ENCODE measurements around the gene FOXP3. TPM values are rescaled to one million over a fixed set of nuclear protein-coding genes. Genes with fewer than 3 reads are reported as not detected.

FOXP3 gene, protein sequence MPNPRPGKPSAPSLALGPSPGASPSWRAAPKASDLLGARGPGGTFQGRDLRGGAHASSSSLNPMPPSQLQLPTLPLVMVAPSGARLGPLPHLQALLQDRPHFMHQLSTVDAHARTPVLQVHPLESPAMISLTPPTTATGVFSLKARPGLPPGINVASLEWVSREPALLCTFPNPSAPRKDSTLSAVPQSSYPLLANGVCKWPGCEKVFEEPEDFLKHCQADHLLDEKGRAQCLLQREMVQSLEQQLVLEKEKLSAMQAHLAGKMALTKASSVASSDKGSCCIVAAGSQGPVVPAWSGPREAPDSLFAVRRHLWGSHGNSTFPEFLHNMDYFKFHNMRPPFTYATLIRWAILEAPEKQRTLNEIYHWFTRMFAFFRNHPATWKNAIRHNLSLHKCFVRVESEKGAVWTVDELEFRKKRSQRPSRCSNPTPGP
- total RNA-seq: under 0.01 TPM in 1 of 2 replicates, not detected in the other
- 0.03 TPM in 1 of 2 replicates, not detected in the other for polyA plus RNA-seq
- 0.14 TPM in 1 of 2 replicates, not detected in the other for polyA plus RNA-seq (2012)
- polyA minus RNA-seq (ENCODE audit: low replicate concordance): not detected in 2 replicates

DNA sequence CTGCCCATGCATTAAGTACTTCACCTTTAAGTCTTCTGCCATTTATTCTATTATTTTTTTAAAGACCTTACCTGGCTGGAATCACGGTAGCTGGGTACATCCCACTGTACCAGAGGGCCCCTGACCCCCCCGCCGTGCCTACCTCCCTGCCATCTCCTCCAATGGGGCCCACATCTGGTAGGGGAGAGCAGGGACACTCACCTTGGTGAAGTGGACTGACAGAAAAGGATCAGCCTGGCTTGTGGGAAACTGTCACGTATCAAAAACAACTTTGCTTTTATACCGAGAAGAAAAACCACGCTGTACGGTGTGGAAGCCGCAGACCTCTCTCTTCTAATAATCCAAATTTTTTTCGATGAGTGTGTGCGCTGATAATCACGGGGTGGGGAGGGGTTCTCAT lies at the start of gene FOXP3:
FOXP3 (minus strand) TSS at position 251 of the 400 bp plus-strand sequence. CDS start 6,205 bp downstream, outside the sequence.
- Histone ChIP-seq H3K9me3 (ENCODE audit: control insufficient read depth, insufficient read depth, low read depth, low read length) (no peaks in the 10 kb centered on the region), H3K27me3 (ENCODE audit: control insufficient read depth, insufficient read depth, low read length) (no peaks in the 10 kb centered on the region), H3K27ac (ENCODE audit: insufficient read depth, low read length) (no peak within 1 kb of the TSS), H2AFZ (ENCODE audit: low read length) (no peak within 1 kb of the TSS), H3K4me1 (ENCODE audit: control insufficient read depth, extremely low read depth, insufficient read depth, low read length) (no peaks in the 10 kb centered on the region), H3K36me3 (ENCODE audit: control insufficient read depth, insufficient read depth, low read length) (no peaks in the 10 kb centered on the region), H3K4me2 (ENCODE audit: extremely low read depth, insufficient read depth, low read length) (no peak within 1 kb of the TSS), H3K79me2 (ENCODE audit: control insufficient read depth, insufficient read depth, low read length) (no peaks in the 10 kb centered on the region), H3K4me3 (replicated peaks in 1 of 4; ENCODE audit: control extremely low read depth in 1 of 4, insufficient read depth in 1 of 4, low read depth in 3 of 4, low read length in 4 of 4) (no peak within 1 kb of the TSS), H4K20me1 (ENCODE audit: control insufficient read depth, extremely low read depth, insufficient read depth, low read length) (no peaks in the 10 kb centered on the region), H3K9ac (ENCODE audit: insufficient read depth, low read length) (no peak within 1 kb of the TSS)
- no peak for TF ChIP-seq EZH2 (IDR thresholded peaks at IDR 0.05; ENCODE audit: low read length, missing control alignments)
- TF ChIP-seq, protein P1, sequence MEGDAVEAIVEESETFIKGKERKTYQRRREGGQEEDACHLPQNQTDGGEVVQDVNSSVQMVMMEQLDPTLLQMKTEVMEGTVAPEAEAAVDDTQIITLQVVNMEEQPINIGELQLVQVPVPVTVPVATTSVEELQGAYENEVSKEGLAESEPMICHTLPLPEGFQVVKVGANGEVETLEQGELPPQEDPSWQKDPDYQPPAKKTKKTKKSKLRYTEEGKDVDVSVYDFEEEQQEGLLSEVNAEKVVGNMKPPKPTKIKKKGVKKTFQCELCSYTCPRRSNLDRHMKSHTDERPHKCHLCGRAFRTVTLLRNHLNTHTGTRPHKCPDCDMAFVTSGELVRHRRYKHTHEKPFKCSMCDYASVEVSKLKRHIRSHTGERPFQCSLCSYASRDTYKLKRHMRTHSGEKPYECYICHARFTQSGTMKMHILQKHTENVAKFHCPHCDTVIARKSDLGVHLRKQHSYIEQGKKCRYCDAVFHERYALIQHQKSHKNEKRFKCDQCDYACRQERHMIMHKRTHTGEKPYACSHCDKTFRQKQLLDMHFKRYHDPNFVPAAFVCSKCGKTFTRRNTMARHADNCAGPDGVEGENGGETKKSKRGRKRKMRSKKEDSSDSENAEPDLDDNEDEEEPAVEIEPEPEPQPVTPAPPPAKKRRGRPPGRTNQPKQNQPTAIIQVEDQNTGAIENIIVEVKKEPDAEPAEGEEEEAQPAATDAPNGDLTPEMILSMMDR (conservative IDR thresholded peaks at IDR 0.05 in 1 of 2, IDR thresholded peaks at IDR 0.05 in 1 of 2; ENCODE audit: low read depth in 1 of 2, low read length in 2 of 2): no peak
- DNase-seq (ENCODE audit: low read depth in 2 of 2): no peak

DNA sequence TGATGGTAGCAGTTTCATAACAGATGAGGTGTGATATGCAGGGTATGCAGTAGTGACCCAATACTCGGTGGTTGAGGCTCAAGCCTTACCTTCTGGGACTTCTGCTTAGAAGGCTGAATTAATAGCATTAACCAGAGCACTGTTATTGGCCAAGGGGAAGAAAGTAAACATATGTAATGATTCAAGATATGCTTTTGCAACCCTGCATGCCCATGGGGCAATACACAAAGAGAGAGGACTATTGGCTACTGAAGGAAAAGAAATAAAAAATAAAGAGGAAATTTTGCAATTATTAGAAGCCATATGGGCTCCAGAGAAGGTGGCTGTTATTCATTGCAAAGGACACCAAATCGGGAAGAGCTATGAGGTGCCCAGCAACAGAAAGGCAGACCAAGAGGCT lies 47.7 kb upstream of the FOXP3 start:
- H3K4me3 ChIP-seq (replicated peaks in 1 of 4; ENCODE audit: control extremely low read depth in 1 of 4, insufficient read depth in 1 of 4, low read depth in 3 of 4, low read length in 4 of 4): no peak overlapping the region
- no peak overlapping the region for H3K27ac ChIP-seq (ENCODE audit: insufficient read depth, low read length)

DNA sequence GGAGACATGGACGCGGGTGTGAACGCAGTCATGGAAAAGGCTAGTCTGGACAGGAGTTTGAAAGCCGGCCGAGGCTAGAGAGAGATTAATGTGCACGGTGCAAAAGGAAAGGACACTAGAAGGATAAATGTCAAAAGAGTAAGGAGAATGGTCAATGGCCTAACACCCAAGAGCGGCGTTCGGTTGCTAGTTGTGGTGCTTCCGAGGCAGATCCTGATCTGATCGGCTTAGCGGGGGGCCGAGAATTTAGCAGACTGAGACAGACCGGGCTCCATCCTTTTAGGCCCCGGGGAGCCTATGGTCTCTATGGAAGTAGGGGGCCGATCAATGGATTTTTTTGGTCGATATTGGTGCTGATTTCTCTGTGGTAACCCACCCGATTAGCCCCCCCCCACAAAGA lies 45.9 kb upstream of the FOXP3 start:
- no peaks in the 10 kb centered on the region for H3K79me2 ChIP-seq (ENCODE audit: control insufficient read depth, insufficient read depth, low read length)
- H3K9ac ChIP-seq (ENCODE audit: insufficient read depth, low read length): no peak overlapping the region
- H3K4me1 ChIP-seq (ENCODE audit: control insufficient read depth, extremely low read depth, insufficient read depth, low read length): peaks cover 3% of the 10 kb centered on the region
- TF ChIP-seq, protein P1 (conservative IDR thresholded peaks at IDR 0.05 in 1 of 2, IDR thresholded peaks at IDR 0.05 in 1 of 2; ENCODE audit: low read depth in 1 of 2, low read length in 2 of 2): no peak
- no peak for TF ChIP-seq EZH2 (IDR thresholded peaks at IDR 0.05; ENCODE audit: low read length, missing control alignments)
- H3K27ac ChIP-seq (ENCODE audit: insufficient read depth, low read length): no peak overlapping the region
- no peaks in the 10 kb centered on the region for H3K36me3 ChIP-seq (ENCODE audit: control insufficient read depth, insufficient read depth, low read length)
- DNase-seq (ENCODE audit: low read depth in 2 of 2): no peak
- H2AFZ ChIP-seq (ENCODE audit: low read length): peak overlapping the region; percentile 80
- no peak overlapping the region for H3K4me2 ChIP-seq (ENCODE audit: extremely low read depth, insufficient read depth, low read length)
- no peaks in the 10 kb centered on the region for H3K9me3 ChIP-seq (ENCODE audit: control insufficient read depth, insufficient read depth, low read depth, low read length)
- H3K27me3 ChIP-seq (ENCODE audit: control insufficient read depth, insufficient read depth, low read length): no peaks in the 10 kb centered on the region
- H3K4me3 ChIP-seq (replicated peaks in 1 of 4; ENCODE audit: control extremely low read depth in 1 of 4, insufficient read depth in 1 of 4, low read depth in 3 of 4, low read length in 4 of 4): no peak overlapping the region
- no peaks in the 10 kb centered on the region for H4K20me1 ChIP-seq (ENCODE audit: control insufficient read depth, extremely low read depth, insufficient read depth, low read length)

More for the DNA sequence above, 47.7 kb upstream of the FOXP3 start:
- Histone ChIP-seq H3K4me2 (ENCODE audit: extremely low read depth, insufficient read depth, low read length) (no peak overlapping the region), H2AFZ (ENCODE audit: low read length) (no peak overlapping the region), H3K9ac (ENCODE audit: insufficient read depth, low read length) (no peak overlapping the region), H3K4me1 (ENCODE audit: control insufficient read depth, extremely low read depth, insufficient read depth, low read length) (peaks cover 3% of the 10 kb centered on the region), H3K27me3 (ENCODE audit: control insufficient read depth, insufficient read depth, low read length) (no peaks in the 10 kb centered on the region), H3K9me3 (ENCODE audit: control insufficient read depth, insufficient read depth, low read depth, low read length) (no peaks in the 10 kb centered on the region), H4K20me1 (ENCODE audit: control insufficient read depth, extremely low read depth, insufficient read depth, low read length) (no peaks in the 10 kb centered on the region), H3K36me3 (ENCODE audit: control insufficient read depth, insufficient read depth, low read length) (no peaks in the 10 kb centered on the region), H3K79me2 (ENCODE audit: control insufficient read depth, insufficient read depth, low read length) (no peaks in the 10 kb centered on the region)
- TF ChIP-seq EZH2 (IDR thresholded peaks at IDR 0.05; ENCODE audit: low read length, missing control alignments): no peak
- TF ChIP-seq, protein P1 (conservative IDR thresholded peaks at IDR 0.05 in 1 of 2, IDR thresholded peaks at IDR 0.05 in 1 of 2; ENCODE audit: low read depth in 1 of 2, low read length in 2 of 2): no peak
- no peak for DNase-seq (ENCODE audit: low read depth in 2 of 2)
